Transverse colon (tissue), 4 donors: ENCODE results near the gene ATRX.

Source experiments
- CTCF ChIP-seq, 5 experiments: fragments of 200-600 bp in 3 of 5; fragments of 450-650 bp in 2 of 5; sonication (generic) in 3 of 5; IDR thresholded peaks; 1 replicate in 2 of 5; 2 replicates in 3 of 5; pipeline ENCODE4 v1.5.1; 2016 to 2017; ENCODE audit warnings: antibody characterized with exemption in 5 of 5, inconsistent platforms in 3 of 5, mild to moderate bottlenecking in 2 of 5, moderate library complexity in 1 of 5
- POLR2A ChIP-seq: fragments of 450-650 bp; IDR thresholded peaks from one replicate; pipeline ENCODE4 v1.6.1; 2016; ENCODE audit warnings: antibody characterized with exemption, mild to moderate bottlenecking, moderate library complexity
- POLR2AphosphoS5 ChIP-seq, 3 donors: sonication (generic); formaldehyde crosslinking; IDR thresholded peaks; one replicate each; pipeline ENCODE4 v1.6.1; 2016; ENCODE audit warnings: antibody characterized with exemption in 3 of 3

DNA sequence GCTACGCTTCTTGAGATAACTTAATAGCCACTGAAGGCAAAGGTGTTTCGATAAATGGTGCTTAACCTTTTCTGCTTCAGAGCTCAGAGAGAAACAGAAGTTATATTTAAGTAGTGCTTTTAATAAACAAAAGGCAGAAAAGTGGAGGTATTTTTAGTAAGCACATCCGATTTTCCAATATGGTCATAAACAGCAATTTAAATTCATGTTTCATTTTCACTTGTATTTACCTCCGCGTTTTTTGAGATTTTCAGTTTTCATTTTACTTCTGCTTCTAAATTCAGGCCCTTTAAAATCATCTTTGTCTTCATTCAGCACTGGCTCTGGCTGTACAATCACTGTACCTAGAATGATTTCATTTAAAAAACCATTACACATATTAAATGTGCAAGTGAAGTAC is 92.4 kb downstream of the ATRX start:
- no peak for TF ChIP-seq CTCF (IDR thresholded peaks at IDR 0.05)
- TF ChIP-seq POLR2AphosphoS5 (IDR thresholded peaks at IDR 0.05), result no peak
- no peak for TF ChIP-seq POLR2A
